ENCODE results near the gene ICA1.
A peak's percentile ranks its signal among the peaks of the same experiment; 100 is the strongest.

ICA1 gene

DNA sequence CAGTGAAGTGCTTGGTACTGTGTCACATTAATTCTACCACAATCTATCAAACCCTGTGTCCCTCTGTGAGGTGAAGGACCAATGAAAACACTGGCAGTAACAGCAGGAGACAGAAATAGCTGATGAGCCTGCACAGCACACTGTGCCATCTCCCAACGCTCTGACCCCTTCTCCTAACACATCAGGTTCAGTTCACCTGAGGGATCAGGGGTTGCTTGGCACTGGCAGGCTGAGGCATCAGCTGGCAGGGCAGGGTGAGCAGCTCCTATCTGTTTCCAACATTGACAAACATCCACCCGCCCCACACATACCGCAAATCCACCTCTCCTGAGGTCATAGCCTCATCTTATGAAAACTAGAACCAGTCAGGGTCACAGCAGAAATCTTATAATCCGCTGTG lies 120.9 kb downstream of the ICA1 start:
- Histone ChIP-seq H3K27ac (ENCODE audit: insufficient read depth, low read length, poor library complexity, severe bottlenecking) (peak overlapping the region; percentile 50), H3K4me3 (ENCODE audit: insufficient read depth, low read depth, low read length, poor library complexity, severe bottlenecking) (no peak overlapping the region), H3K36me3 (ENCODE audit: control insufficient read depth, insufficient read depth, low read length) (no peaks in the 10 kb centered on the region), H3K9me3 (ENCODE audit: control insufficient read depth, low read length) (no peaks in the 10 kb centered on the region), H3K27me3 (replicated peaks; ENCODE audit: control insufficient read depth, insufficient read depth, low read length, poor library complexity, severe bottlenecking) (no peaks in the 10 kb centered on the region), H3K4me1 (ENCODE audit: control insufficient read depth, insufficient read depth, low read length, poor library complexity, severe bottlenecking) (peaks cover 7% of the 10 kb centered on the region)
- DNase-seq: no peak

DNA sequence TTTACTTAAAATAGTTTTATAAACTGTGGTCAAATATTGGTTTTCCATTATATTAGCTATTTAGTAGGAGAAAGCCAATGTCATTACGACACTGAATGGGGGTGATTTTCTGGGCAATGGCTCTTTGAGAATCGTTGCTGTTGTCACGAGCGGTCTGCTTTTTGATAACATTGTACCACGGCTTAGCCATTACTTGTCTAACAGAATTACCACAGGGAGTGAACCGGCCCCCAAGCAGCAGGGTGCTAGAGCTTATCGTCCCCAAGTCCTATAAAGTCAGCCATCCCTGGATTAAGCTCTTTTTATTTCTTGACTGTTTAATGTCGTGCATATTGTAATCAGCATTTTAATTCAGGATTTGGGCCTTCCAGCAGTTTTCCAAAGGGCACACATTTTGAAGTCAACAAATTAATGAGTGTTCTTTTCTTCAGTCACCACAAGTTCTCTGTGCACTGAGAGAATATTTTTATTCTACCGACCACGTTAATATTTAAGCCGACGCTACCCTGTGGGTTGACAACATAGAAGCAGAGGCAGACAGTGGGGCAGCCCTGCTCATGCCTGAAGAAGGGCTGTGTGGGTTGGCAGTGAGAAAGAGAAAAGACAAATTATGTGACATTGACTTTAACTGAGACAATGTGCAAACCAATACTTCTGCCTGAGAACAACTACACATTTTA lies 125.8 kb downstream of the ICA1 start:
- no peak overlapping the region for H3K4me3 ChIP-seq (ENCODE audit: insufficient read depth, low read depth, low read length, poor library complexity, severe bottlenecking)
- no peak overlapping the region for H3K27ac ChIP-seq (ENCODE audit: insufficient read depth, low read length, poor library complexity, severe bottlenecking)
- no peak for DNase-seq
- H3K9me3 ChIP-seq (ENCODE audit: control insufficient read depth, low read length): no peaks in the 10 kb centered on the region
- H3K27me3 ChIP-seq (replicated peaks; ENCODE audit: control insufficient read depth, insufficient read depth, low read length, poor library complexity, severe bottlenecking): no peaks in the 10 kb centered on the region
- H3K4me1 ChIP-seq (ENCODE audit: control insufficient read depth, insufficient read depth, low read length, poor library complexity, severe bottlenecking): peaks cover 36% of the 10 kb centered on the region
- H3K36me3 ChIP-seq (ENCODE audit: control insufficient read depth, insufficient read depth, low read length): no peaks in the 10 kb centered on the region

DNA sequence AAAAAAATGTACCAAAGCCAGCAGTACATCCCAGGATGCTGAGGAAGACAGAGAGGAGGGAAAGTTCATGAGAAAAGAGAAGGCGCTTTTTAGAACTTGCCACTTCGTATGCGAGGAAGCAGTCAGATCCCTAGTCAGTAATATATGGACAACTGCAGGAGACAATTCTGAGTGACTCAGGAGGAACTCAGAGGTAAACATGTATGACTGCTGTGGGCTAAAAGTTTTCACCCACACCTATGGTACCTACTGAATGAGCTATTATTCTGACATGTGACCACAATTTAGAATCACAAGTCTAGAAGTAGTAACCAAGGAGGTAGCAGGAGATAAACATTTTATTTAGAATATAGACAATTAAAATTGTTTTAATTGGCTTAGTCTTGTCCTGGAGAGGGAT lies 126.5 kb downstream of the ICA1 start:
- H3K36me3 ChIP-seq (ENCODE audit: control insufficient read depth, insufficient read depth, low read length): no peaks in the 10 kb centered on the region
- H3K9me3 ChIP-seq (ENCODE audit: control insufficient read depth, low read length): no peaks in the 10 kb centered on the region
- H3K4me3 ChIP-seq (ENCODE audit: insufficient read depth, low read depth, low read length, poor library complexity, severe bottlenecking): no peak overlapping the region
- peaks cover 42% of the 10 kb centered on the region for H3K4me1 ChIP-seq (ENCODE audit: control insufficient read depth, insufficient read depth, low read length, poor library complexity, severe bottlenecking)
- DNase-seq: no peak
- no peak overlapping the region for H3K27ac ChIP-seq (ENCODE audit: insufficient read depth, low read length, poor library complexity, severe bottlenecking)
- no peaks in the 10 kb centered on the region for H3K27me3 ChIP-seq (replicated peaks; ENCODE audit: control insufficient read depth, insufficient read depth, low read length, poor library complexity, severe bottlenecking)

DNA sequence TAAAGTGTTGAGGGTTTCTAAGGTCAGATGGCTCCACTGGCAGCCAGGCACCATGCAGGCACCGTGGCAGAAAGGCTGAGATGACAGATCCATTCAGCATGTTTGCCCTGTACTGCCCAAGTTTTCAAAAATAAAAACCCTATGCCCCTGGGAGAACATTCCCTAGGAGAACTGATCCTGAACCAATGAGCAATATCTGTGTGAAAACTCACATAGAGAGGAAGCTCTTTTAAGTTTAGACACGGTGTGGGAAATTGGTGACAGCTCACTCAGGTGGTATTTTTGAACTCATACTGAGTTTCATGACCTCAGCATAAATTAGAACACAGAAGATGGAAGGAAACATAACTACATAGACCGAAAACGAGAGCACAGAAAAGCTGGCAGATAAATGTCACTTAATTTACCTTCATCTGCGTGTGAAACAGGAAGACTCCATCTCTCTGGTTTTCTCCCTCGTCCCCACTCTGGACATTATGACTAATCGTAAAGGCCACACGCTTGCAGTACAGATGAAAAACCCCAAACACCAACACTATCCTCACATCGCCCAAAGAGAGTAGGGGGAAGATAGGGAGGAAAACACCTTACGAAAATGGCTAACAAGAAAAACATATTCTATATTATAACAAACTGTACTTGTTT lies 127.8 kb downstream of the ICA1 start:
- H3K4me3 ChIP-seq (ENCODE audit: insufficient read depth, low read depth, low read length, poor library complexity, severe bottlenecking): no peak overlapping the region
- H3K27me3 ChIP-seq (replicated peaks; ENCODE audit: control insufficient read depth, insufficient read depth, low read length, poor library complexity, severe bottlenecking): no peaks in the 10 kb centered on the region
- H3K27ac ChIP-seq (ENCODE audit: insufficient read depth, low read length, poor library complexity, severe bottlenecking): peak overlapping the region; percentile 75
- no peaks in the 10 kb centered on the region for H3K36me3 ChIP-seq (ENCODE audit: control insufficient read depth, insufficient read depth, low read length)
- H3K4me1 ChIP-seq (ENCODE audit: control insufficient read depth, insufficient read depth, low read length, poor library complexity, severe bottlenecking): peaks cover 46% of the 10 kb centered on the region
- no peak for DNase-seq
- H3K9me3 ChIP-seq (ENCODE audit: control insufficient read depth, low read length): no peaks in the 10 kb centered on the region

DNA sequence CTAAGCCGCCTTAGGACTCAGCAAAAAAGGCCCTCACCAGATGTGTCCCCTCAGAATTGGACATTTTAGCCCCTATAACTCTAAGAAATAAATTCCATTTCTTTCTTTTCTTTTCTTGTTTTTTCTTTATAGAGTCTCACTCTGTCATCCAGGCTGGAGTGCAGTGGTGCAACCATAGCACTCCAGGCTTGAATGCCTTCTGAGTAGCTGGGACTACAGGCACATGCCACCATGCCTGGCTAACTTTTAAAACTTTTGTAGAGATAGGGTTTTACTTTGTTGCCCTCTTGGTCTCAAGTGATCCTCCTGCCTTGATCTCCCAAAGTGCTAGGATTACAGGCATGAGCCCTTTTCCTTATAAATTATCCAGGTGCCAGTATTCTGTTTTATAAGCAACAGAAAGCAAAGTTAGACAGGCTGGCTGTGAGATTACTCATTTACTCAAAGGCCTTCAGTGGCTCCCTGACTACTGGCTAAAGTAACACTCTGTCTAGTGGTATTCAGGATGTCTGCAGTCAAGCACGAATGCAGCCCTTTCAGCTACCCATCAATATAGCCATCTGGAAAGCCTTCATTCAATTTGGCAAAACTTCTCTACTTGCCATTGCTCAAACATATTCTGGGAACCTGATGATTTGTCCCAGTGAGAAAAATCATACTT lies 128.6 kb downstream of the ICA1 start:
- H3K4me3 ChIP-seq (ENCODE audit: insufficient read depth, low read depth, low read length, poor library complexity, severe bottlenecking): no peak overlapping the region
- no peaks in the 10 kb centered on the region for H3K27me3 ChIP-seq (replicated peaks; ENCODE audit: control insufficient read depth, insufficient read depth, low read length, poor library complexity, severe bottlenecking)
- peaks cover 55% of the 10 kb centered on the region for H3K4me1 ChIP-seq (ENCODE audit: control insufficient read depth, insufficient read depth, low read length, poor library complexity, severe bottlenecking)
- H3K27ac ChIP-seq (ENCODE audit: insufficient read depth, low read length, poor library complexity, severe bottlenecking): peak overlapping the region; percentile 75
- no peaks in the 10 kb centered on the region for H3K36me3 ChIP-seq (ENCODE audit: control insufficient read depth, insufficient read depth, low read length)
- DNase-seq: no peak
- H3K9me3 ChIP-seq (ENCODE audit: control insufficient read depth, low read length): no peaks in the 10 kb centered on the region

DNA sequence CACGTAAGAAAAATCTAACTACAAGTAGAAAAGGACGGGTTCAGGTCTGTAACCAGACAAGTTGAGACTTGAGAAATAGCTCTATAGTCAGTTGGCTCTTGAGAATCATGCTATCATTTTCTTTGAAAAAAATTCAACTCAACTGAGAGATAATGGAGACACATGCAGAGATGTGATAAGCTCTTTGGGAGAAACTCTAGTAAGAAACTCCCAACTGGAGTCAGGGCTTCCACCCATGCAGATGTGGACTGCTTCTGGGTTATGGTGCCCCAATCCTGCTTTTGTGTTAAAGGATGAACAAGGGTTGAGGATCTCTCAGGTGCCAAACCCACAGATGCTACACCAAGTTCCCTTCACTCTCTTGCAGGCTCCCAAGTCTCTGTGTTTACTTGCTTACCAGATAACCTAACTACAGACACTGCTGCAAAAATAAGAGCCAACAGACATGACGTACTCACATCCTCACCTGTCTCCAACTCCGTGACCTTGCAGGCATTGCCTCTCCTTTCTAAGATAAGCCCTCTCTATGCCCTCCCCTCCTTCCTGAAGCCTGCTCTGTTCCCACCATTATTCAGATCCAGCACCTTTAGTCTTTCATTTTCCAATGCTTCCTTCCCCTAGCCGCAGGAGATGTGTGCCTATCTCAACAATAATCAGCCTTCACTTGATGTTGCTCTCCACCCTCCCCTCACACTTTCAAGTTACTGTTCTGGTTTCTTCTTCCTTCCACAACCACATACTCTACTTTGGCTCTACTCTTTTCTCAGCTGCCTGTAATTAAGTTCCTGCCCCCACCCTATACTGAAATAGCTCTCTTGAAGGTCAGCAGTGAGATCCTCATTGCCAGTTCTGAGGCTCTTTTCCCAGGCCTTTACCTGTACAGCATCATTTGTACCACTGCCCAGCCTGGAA lies 130.0 kb downstream of the ICA1 start:
- peak overlapping the region; percentile 75 for H3K27ac ChIP-seq (ENCODE audit: insufficient read depth, low read length, poor library complexity, severe bottlenecking)

DNA sequence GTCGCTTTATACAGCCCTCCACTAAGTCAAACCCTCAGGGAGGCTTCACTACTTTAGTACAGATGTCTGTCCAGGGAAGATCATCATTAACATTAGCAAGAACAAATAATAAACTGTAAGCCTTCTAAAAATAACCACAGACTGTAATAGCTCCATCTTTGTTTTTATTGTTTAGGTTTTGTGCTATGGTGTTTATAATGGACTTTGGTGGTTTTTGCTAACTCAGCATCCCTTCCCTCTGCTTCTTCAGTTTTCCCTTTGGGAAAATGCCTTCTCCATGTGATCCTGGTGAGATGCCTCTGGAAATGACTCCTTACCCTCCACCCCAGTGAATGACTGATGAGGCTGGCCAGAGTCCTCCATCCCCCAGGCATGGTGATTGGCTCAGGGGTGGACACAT lies 131.3 kb downstream of the ICA1 start:
- H3K27ac ChIP-seq (ENCODE audit: insufficient read depth, low read length, poor library complexity, severe bottlenecking): peak overlapping the region; percentile 75
- no peaks in the 10 kb centered on the region for H3K27me3 ChIP-seq (replicated peaks; ENCODE audit: control insufficient read depth, insufficient read depth, low read length, poor library complexity, severe bottlenecking)
- DNase-seq: no peak
- H3K36me3 ChIP-seq (ENCODE audit: control insufficient read depth, insufficient read depth, low read length): no peaks in the 10 kb centered on the region
- H3K9me3 ChIP-seq (ENCODE audit: control insufficient read depth, low read length): no peaks in the 10 kb centered on the region
- H3K4me1 ChIP-seq (ENCODE audit: control insufficient read depth, insufficient read depth, low read length, poor library complexity, severe bottlenecking): peaks cover 81% of the 10 kb centered on the region
- no peak overlapping the region for H3K4me3 ChIP-seq (ENCODE audit: insufficient read depth, low read depth, low read length, poor library complexity, severe bottlenecking)

More for the DNA sequence above, 130.0 kb downstream of the ICA1 start:
- Histone ChIP-seq H3K9me3 (ENCODE audit: control insufficient read depth, low read length) (no peaks in the 10 kb centered on the region), H3K36me3 (ENCODE audit: control insufficient read depth, insufficient read depth, low read length) (no peaks in the 10 kb centered on the region), H3K4me3 (ENCODE audit: insufficient read depth, low read depth, low read length, poor library complexity, severe bottlenecking) (peak overlapping the region; percentile 1), H3K4me1 (ENCODE audit: control insufficient read depth, insufficient read depth, low read length, poor library complexity, severe bottlenecking) (peaks cover 68% of the 10 kb centered on the region), H3K27me3 (replicated peaks; ENCODE audit: control insufficient read depth, insufficient read depth, low read length, poor library complexity, severe bottlenecking) (no peaks in the 10 kb centered on the region)
- peak; percentile 18 to 56 (median 42) for DNase-seq

DNA sequence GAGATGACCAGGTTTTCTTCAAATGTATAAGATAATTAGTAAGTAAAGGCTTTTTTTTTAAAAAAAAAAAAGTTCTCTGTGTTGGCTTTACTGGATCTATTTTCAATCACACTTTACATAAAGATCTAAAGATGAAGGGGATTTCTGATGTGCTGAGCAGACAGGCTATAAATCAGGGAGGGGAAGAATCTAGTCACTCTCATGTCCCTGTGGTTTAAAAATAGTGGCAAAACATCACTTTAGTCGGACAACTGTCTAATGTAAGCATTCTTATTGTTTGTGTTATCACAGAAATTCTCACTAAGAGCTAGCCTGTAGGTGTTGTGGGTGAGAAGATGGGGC lies 132.7 kb downstream of the ICA1 start:
- H3K9me3 ChIP-seq (ENCODE audit: control insufficient read depth, low read length): no peaks in the 10 kb centered on the region
- DNase-seq: no peak
- peaks cover 89% of the 10 kb centered on the region for H3K4me1 ChIP-seq (ENCODE audit: control insufficient read depth, insufficient read depth, low read length, poor library complexity, severe bottlenecking)
- H3K27me3 ChIP-seq (replicated peaks; ENCODE audit: control insufficient read depth, insufficient read depth, low read length, poor library complexity, severe bottlenecking): no peaks in the 10 kb centered on the region
- H3K27ac ChIP-seq (ENCODE audit: insufficient read depth, low read length, poor library complexity, severe bottlenecking): peak overlapping the region; percentile 56
- H3K4me3 ChIP-seq (ENCODE audit: insufficient read depth, low read depth, low read length, poor library complexity, severe bottlenecking): no peak overlapping the region
- H3K36me3 ChIP-seq (ENCODE audit: control insufficient read depth, insufficient read depth, low read length): no peaks in the 10 kb centered on the region

DNA sequence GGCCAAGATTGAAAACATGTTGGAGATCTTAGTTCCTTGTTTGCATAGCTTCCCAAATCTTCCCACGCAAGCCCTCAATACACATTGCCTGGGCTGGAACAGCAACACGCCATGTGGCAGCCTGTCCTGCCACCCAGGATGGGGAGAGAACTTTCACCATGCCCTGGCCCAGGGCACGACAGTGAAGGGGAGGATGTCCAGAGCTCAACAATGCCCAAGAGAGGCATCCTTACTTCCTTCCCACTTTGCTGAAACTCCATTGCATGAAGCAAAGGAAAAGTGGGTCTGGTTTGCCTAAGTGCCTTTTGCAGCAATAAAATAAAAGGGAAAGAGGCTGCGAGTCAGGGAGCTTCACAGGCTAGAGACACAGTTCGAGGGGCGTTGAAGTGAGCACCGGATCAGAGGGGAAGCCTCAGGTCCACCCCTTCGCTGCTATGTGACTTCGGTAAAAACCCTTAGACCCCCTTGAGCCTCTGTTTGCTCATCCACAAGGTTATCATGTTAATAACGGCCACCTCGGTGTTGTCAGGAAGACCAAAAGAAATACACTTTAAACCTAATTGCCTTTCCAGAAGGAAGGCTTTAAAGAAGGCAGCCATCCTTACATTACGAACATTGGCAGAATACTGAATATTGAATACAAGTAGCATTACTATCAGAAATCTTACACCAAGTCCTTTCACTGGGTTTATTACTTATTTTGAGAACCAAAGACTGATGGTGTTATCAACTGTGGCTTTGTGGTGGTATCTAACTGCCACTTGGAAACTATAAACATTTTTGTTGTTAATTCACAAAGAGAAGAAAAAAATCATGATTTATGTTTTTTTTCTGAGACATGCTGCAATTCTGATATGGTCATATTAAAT lies 133.3 kb downstream of the ICA1 start:
- Histone ChIP-seq H3K9me3 (ENCODE audit: control insufficient read depth, low read length) (no peaks in the 10 kb centered on the region), H3K36me3 (ENCODE audit: control insufficient read depth, insufficient read depth, low read length) (no peaks in the 10 kb centered on the region), H3K27ac (ENCODE audit: insufficient read depth, low read length, poor library complexity, severe bottlenecking) (peak overlapping the region; percentile 56), H3K4me1 (ENCODE audit: control insufficient read depth, insufficient read depth, low read length, poor library complexity, severe bottlenecking) (peaks cover 84% of the 10 kb centered on the region), H3K27me3 (replicated peaks; ENCODE audit: control insufficient read depth, insufficient read depth, low read length, poor library complexity, severe bottlenecking) (no peaks in the 10 kb centered on the region), H3K4me3 (ENCODE audit: insufficient read depth, low read depth, low read length, poor library complexity, severe bottlenecking) (no peak overlapping the region)
- DNase-seq: no peak

Measured in effector memory CD4-positive, alpha-beta T cell (primary cell).